Activated CD4-positive, alpha-beta memory T cell treated with anti-CD3 and anti-CD28 coated beads, Interleukin-2, amount 10 ng/mL, durations not matched to agents 7 days and 5 days (primary cell): ENCODE results near the gene PARP1. TPM values are rescaled to one million over a fixed set of nuclear protein-coding genes. Genes with fewer than 3 reads are reported as not detected.

Experiments used
- CTCF ChIA-PET: fragments of 350-600 bp; sonication (Branson Sonifier 250); formaldehyde crosslinking; loops from one replicate; lab custom pipeline; 2021; ENCODE audit warnings: antibody characterized with exemption, inconsistent platforms; lab: Charles Lee
- POLR2A ChIA-PET: fragments of 350-600 bp; sonication (Branson Sonifier 250); formaldehyde crosslinking; loops from one replicate; lab custom pipeline; 2021; ENCODE audit warnings: antibody characterized with exemption; lab: Charles Lee
- DNase-seq: peaks from one replicate; pipeline ENCODE4 v3.0.0-alpha.2; 2020
- H3K27ac Mint-ChIP-seq: one replicate; pipeline ENCODE4 v1.8.0; 2021; ENCODE audit warnings: mild to moderate bottlenecking, mixed read lengths
- H3K27me3 Mint-ChIP-seq: one replicate; pipeline ENCODE4 v1.8.0; 2021; ENCODE audit warnings: mixed read lengths
- H3K36me3 Mint-ChIP-seq: one replicate; pipeline ENCODE4 v1.8.0; 2021; ENCODE audit warnings: low read depth, mixed read lengths
- H3K4me1 Mint-ChIP-seq: one replicate; pipeline ENCODE4 v1.8.0; 2021; ENCODE audit warnings: mixed read lengths
- H3K4me3 Mint-ChIP-seq: one replicate; pipeline ENCODE4 v1.8.0; 2021; ENCODE audit warnings: mild to moderate bottlenecking, mixed read lengths
- H3K9me3 Mint-ChIP-seq: one replicate; pipeline ENCODE4 v1.8.0; 2021; ENCODE audit warnings: mixed read lengths
- total RNA-seq, 2 experiments: library from RNA; stranded (reverse); gene quantifications; one replicate each; pipeline ENCODE4 v1.2.3, GENCODE V29; 2021

PARP1 gene
- total RNA-seq, 2 experiments from 2014 or later = 191 to 194 TPM

DNA sequence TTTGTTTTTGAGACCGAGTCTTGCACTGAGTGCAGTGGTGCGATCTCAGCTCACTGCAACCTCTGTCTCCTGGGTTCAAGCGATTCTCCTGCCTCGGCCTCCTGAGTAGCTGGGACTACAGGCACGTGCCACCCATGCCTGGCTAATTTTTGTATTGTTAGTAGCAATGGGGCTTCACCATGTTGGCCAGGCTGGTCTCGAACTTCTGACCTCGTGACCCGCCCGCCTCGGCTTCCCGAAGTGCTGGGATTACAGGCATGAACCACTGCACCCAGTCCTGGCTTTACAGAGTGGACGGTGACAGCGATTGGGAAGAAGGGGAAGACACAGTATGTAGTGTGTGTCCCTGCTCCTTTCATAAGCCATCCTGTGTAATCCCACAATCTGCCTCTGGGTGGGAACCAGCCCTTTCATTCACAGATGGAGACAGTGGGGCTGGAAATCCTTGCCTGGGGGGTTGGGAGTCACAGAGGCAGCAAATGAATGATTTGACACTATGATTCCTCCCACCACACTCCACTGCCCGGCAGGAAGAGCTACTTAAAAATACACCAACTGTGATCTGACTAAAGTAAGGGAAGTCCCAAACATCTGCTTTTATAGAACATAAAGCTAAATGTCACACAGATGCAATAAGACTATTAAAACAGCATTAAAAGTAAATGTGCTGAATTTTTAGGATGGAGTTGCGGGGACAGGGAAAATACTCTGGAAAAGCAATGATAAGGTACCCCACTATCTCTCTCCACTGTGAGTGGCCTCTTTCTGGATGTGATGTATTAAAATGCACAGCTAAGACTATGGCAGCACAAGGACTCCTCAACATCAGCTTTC is 4.5 kb downstream of the PARP1 start:
- Mint-ChIP-seq H3K27ac (no peak overlapping the region), H3K27me3 (no peaks in the 10 kb centered on the region), H3K4me3 (no peak overlapping the region), H3K4me1 (peaks cover 40% of the 10 kb centered on the region), H3K36me3 (peaks cover 55% of the 10 kb centered on the region), H3K9me3 (no peaks in the 10 kb centered on the region)
- POLR2A ChIA-PET = interaction anchor here (1.1 kb wide), 1 partner anchor 278 kb away, joined by 3 read pairs; no protein-coding TSS in a partner anchor
- no peak for DNase-seq
- CTCF ChIA-PET = interaction anchor here (0.6 to 1.9 kb wide), 5 partner anchors 22 to 205 kb away, joined by 3 to 6 read pairs (median 4); no protein-coding TSS in a partner anchor

DNA sequence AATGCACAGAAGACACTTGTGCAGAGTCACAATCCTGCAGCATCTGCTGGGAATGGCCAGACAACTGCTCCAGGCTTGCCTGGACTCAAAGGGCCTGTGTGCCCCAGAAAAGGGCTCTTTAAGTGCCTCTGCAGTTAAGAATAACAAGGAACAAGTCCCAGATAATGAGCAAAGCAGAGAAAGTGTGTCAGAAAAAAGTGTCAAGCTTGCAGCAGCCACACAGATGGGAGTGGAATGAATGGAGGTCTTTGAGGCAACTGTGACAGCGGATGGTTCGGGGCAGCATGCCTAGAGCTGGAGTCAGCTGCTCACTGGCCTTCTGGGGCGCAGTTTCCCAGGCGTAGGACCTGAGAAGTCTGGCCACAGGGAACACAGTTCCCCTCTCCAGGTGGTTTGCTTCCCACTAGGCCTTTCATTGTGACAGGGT is 5.1 kb downstream of the PARP1 start:
- H3K27me3 Mint-ChIP-seq = no peaks in the 10 kb centered on the region
- ChIA-PET POLR2A (interaction anchor here (1.1 kb wide), 1 partner anchor 277 kb away, joined by 3 read pairs; no protein-coding TSS in a partner anchor), CTCF (interaction anchor here (0.9 to 1.2 kb wide), 2 partner anchors 23 to 202 kb away, joined by 3 to 4 read pairs; no protein-coding TSS in a partner anchor)
- H3K9me3 Mint-ChIP-seq = no peaks in the 10 kb centered on the region
- H3K27ac Mint-ChIP-seq = no peak overlapping the region
- H3K4me3 Mint-ChIP-seq = no peak overlapping the region
- peaks cover 40% of the 10 kb centered on the region for H3K4me1 Mint-ChIP-seq
- no peak for DNase-seq
- H3K36me3 Mint-ChIP-seq = peaks cover 59% of the 10 kb centered on the region

DNA sequence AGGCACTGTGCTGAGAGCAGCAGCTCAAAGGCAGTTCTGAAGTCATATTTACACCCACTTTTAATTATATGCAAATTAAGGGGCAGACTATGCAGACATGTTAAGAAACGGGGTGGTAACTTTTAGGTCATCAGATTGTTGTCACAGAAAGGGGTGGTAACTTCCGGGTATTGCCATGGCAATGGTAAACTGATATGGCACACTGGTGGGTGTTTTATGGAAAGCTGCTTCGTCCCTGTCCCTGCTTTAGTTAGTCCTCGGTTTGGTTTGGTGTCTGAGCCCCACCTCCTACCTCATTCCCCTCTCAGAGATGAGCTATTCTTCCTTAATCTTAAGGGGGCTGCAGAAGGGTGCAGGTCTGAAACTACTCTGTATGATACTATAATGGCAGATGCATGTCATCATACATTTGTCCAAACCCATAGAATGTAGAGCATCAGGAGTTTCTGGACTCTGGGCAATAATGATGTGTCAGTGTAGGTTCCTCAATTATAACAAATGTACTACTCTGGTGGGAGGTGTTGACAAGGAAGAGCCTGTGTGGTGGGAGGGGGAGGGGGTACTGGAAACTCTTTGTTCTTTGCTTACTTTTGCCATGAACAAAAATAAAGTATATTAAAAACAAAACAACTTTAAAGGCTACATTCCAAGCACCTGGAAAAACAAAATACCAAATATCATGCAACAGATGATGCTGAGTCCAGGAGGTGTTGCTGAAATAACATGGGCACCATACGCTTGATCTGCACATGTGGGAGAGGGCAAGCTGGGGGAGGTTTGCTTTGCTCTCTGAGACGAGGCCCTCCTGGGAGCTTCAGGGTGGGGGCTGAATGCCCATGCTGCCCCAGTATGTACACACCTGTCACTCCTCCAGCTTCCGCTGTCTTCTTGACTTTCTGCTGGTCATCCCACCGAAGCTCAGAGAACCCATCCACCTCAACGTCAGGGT is 6.3 kb downstream of the PARP1 start:
- no peaks in the 10 kb centered on the region for H3K27me3 Mint-ChIP-seq
- peaks cover 67% of the 10 kb centered on the region for H3K36me3 Mint-ChIP-seq
- ChIA-PET CTCF (interaction anchor here (1.2 kb wide), 1 partner anchor 201 kb away, joined by 4 read pairs; no protein-coding TSS in a partner anchor), POLR2A (interaction anchor here (1.5 kb wide), 1 partner anchor 12 kb away, joined by 3 read pairs; no protein-coding TSS in a partner anchor)
- peaks cover 42% of the 10 kb centered on the region for H3K4me1 Mint-ChIP-seq
- H3K27ac Mint-ChIP-seq = no peak overlapping the region
- no peaks in the 10 kb centered on the region for H3K9me3 Mint-ChIP-seq
- DNase-seq = no peak
- no peak overlapping the region for H3K4me3 Mint-ChIP-seq

DNA sequence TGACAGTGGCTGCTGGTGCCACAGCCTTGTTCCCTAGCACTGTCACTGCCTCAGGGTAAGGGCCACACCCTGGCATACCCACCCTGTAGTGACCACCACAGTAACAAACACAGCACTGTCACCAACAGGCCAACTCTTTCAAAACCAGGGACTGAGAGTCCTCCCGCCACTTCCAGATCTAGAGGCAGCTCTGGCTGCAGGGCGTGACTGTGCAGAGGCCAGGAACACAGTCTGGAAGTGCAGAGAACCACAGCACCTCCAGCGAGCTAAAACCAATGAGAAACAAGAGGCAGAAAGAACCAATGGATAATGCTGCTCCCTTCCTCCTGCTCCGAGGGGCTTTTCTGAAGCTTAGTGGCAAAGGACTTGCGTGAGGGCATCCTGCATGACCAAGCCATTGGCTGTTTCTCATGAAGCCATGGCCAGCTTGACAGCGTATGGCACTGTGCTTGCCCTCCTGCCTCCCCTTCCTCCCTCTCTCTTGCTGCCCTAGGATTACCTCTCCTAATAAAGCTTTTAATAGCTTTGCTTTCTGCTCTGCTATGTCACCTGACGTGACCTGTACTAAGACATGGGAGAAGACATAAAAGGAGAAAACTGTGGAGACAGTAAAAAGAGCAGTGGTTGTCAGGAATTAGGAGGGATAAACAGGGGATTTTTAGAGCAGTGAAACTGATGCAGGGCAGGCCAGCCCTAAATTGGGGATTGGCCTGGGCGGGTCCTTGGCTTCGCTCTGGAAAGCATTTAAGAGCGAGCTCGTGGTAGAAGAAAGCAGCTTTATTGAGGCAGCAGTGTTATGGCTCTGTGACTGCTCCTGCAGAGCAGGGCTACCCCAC is 7.2 kb downstream of the PARP1 start:
- peaks cover 37% of the 10 kb centered on the region for H3K4me1 Mint-ChIP-seq

DNA sequence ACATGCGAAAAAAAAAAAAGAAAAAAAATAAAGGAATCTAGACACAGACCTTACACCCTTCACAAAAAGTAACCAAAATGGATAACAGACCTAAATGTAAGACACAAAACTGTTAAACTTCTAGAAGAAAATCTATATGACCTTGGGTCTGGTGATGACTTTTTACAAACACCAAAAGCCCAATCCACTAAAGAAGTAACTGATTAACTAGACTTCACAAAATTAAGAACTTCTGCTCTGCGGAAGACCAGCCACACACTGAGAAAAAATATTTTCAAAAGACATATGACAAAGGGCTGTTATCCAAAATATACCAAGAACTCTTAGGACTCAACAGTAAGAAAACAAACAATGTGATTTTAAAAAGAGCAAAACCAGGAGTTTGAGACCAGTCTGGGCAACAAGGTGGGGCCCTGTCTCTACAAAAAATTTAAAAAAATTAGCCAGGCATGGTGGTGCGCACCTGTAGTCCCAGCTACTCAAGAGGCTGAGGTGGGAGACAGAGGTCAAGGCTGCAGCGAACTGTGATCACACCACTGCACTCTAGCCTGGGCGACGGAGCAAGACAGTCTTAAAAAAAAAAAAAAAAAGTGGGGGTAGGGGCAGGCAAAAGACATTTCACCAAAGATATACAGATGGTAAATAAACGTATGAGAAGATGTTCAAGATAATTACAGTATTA is 9.8 kb downstream of the PARP1 start:
- no peaks in the 10 kb centered on the region for H3K27me3 Mint-ChIP-seq
- H3K27ac Mint-ChIP-seq = no peak overlapping the region
- H3K36me3 Mint-ChIP-seq = peaks cover 77% of the 10 kb centered on the region
- ChIA-PET POLR2A (no interaction called here), CTCF (interaction anchor here (0.7 to 3.6 kb wide), 3 partner anchors 10 to 273 kb away, joined by 3 to 18 read pairs (median 4); partner anchors contain the start of gene PARP1)
- H3K9me3 Mint-ChIP-seq = no peaks in the 10 kb centered on the region
- DNase-seq = no peak
- peaks cover 18% of the 10 kb centered on the region for H3K4me1 Mint-ChIP-seq
- no peak overlapping the region for H3K4me3 Mint-ChIP-seq

More for the DNA sequence above, 7.2 kb downstream of the PARP1 start:
- no peak overlapping the region for H3K27ac Mint-ChIP-seq
- no peak for DNase-seq
- H3K36me3 Mint-ChIP-seq = peaks cover 64% of the 10 kb centered on the region
- no peaks in the 10 kb centered on the region for H3K9me3 Mint-ChIP-seq
- no peaks in the 10 kb centered on the region for H3K27me3 Mint-ChIP-seq
- CTCF ChIA-PET = no interaction called here
- no peak overlapping the region for H3K4me3 Mint-ChIP-seq
- POLR2A ChIA-PET = interaction anchor here (1.5 kb wide), 1 partner anchor 11 kb away, joined by 3 read pairs; no protein-coding TSS in a partner anchor

DNA sequence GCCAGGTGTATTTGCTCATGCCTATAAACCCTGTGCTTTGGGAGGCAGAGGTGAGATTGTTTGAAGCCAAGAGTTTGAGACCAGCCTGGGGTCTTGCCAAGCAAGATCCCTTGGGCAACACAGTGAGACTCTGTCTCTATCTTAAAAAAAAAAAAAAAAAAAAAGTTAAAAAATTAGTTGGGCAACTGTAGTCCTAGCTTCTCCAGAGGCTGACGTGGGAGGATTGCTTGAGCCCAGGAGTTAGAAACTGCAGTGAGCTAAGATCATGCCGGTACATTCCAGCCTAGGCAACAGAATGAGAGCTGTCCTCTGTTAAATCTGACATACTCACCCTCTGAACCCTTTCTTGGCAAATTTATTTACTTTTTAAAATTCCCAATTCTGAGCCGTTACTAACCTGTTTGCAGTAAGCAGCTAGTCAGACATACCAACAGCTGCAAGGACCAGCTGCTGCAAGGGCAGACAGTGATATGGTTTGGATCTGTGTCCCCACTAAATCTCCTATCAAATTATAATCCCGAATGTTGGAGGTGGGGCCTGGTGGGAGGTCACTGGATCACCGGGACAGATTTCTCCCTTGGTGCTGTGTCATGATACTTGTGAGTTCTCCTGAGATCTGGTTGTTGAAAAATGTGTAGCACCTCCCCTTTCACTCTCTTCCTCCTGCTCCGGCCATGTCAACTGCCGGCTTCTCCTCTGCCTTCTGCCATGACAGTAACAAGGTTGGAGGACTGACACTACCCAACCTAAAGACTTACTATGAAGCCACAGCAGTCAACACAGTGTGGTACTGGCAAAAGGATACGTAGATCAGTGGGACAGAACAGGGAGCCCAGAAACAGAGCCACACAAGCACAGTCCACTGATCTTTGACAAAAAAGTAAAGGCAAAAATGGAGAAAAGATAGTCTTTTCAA is 10.6 kb downstream of the PARP1 start:
- CTCF ChIA-PET = interaction anchor here (0.6 to 3.6 kb wide), 2 partner anchors 10 to 35 kb away, joined by 3 to 18 read pairs; partner anchors contain the start of gene PARP1
- no peaks in the 10 kb centered on the region for H3K27me3 Mint-ChIP-seq
- no peak for DNase-seq
- H3K4me1 Mint-ChIP-seq = peaks cover 15% of the 10 kb centered on the region
- H3K4me3 Mint-ChIP-seq = no peak overlapping the region
- POLR2A ChIA-PET = no interaction called here
- H3K9me3 Mint-ChIP-seq = no peaks in the 10 kb centered on the region
- peaks cover 78% of the 10 kb centered on the region for H3K36me3 Mint-ChIP-seq
- H3K27ac Mint-ChIP-seq = no peak overlapping the region

DNA sequence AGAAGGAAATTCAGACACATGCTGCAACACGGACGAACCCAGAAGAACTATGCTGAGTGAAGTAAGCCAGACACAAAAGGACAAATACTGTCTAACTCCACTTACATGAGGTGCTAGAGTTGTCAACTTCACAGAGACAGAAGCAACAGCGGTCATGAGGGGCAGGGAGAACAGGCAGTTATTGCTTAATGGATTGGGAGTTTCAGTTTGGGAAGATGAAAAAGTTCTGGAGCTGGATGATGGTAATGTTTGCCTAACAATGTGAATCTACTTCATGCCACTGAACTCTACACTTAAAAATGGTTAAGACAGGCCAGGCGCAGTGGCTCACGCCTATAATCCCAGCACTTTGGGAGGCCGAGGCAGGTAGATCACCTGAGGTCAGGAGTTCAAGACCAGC is 12.1 kb downstream of the PARP1 start:
- no peak overlapping the region for H3K4me3 Mint-ChIP-seq
- CTCF ChIA-PET = interaction anchor here (1.0 to 3.6 kb wide), 2 partner anchors 12 kb away, joined by 3 to 18 read pairs; partner anchors contain the start of gene PARP1
- no peaks in the 10 kb centered on the region for H3K27me3 Mint-ChIP-seq
- no peak for DNase-seq
- POLR2A ChIA-PET = interaction anchor here (7.0 kb wide), 1 partner anchor 10 kb away, joined by 29 read pairs; no protein-coding TSS in a partner anchor
- H3K4me1 Mint-ChIP-seq = peaks cover 9% of the 10 kb centered on the region
- H3K9me3 Mint-ChIP-seq = no peaks in the 10 kb centered on the region
- H3K27ac Mint-ChIP-seq = no peak overlapping the region
- H3K36me3 Mint-ChIP-seq = peaks cover 78% of the 10 kb centered on the region

DNA sequence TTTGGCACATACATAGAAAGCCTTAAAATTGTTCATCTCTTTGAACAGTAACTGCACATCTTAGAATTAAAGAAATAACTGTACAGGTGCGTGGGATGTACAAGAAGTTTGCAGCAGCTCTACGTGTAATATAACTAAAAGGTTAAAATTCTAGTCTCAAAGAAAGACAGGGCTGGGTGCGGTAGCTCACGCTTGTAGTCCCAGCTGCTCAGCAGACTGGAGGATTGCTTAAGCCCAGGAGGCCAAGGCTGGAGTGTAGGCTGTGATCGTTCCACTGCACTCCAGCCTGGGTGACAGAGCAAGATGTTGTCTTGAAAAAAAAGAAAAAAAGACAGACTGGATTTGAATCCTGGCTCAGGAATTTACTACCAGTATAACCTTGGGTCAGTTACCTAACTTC is 13.4 kb downstream of the PARP1 start:
- no peak for DNase-seq
- POLR2A ChIA-PET = interaction anchor here (7.0 kb wide), 1 partner anchor 12 kb away, joined by 29 read pairs; no protein-coding TSS in a partner anchor
- H3K4me3 Mint-ChIP-seq = no peak overlapping the region
- CTCF ChIA-PET = no interaction called here
- peaks cover 76% of the 10 kb centered on the region for H3K36me3 Mint-ChIP-seq
- peaks cover 9% of the 10 kb centered on the region for H3K4me1 Mint-ChIP-seq
- no peak overlapping the region for H3K27ac Mint-ChIP-seq
- no peaks in the 10 kb centered on the region for H3K27me3 Mint-ChIP-seq
- no peaks in the 10 kb centered on the region for H3K9me3 Mint-ChIP-seq

DNA sequence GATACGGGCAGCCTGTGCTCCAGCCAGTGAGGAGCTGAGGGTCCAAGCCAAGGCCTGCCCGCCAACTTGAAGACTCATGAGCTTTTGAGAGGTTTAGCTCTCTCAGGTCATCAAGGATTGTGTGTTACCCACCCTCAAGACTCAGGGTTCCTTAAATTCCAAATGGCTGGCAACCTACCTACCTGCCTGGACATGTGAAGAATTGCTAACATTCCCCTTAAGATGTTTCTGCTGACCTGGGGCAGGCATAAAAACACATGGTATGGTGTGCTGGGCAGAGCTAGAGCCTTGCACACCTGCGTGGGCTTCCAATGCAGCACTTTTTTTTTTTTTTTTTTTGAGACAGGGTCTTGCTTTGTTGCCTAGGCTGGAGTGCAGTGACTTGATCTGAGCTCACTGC is 17.2 kb downstream of the PARP1 start:
- ChIA-PET POLR2A (interaction anchor here (7.0 kb wide), 1 partner anchor 15 kb away, joined by 29 read pairs; no protein-coding TSS in a partner anchor), CTCF (interaction anchor here (2.3 kb wide), 1 partner anchor 16 kb away, joined by 13 read pairs; the partner anchor contains the start of gene PARP1)
- no peak overlapping the region for H3K27ac Mint-ChIP-seq
- peaks cover 84% of the 10 kb centered on the region for H3K36me3 Mint-ChIP-seq
- no peaks in the 10 kb centered on the region for H3K9me3 Mint-ChIP-seq
- no peak overlapping the region for H3K4me3 Mint-ChIP-seq
- peaks cover 5% of the 10 kb centered on the region for H3K4me1 Mint-ChIP-seq
- no peaks in the 10 kb centered on the region for H3K27me3 Mint-ChIP-seq
- DNase-seq = no peak

DNA sequence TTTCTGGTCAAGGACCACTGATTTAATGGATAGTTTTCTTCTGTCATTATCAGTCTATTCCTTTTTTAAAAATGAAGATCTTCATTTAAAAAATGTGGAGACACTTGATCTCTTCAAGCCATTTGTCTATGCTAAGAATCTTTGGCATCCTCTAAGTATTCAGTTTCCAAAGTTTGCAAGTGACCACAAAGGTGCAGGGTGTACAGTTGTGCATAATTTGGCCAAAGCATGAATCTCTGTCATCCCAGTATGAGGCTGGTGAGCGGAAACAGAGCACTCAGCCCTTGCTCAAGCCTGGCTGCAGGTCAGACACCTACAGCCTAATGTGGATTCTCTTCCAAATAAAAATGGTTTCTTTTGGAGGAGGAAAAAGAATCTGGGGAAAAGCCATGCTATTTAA is 19.8 kb downstream of the PARP1 start:
- no peak for DNase-seq
- no peaks in the 10 kb centered on the region for H3K4me1 Mint-ChIP-seq
- no peaks in the 10 kb centered on the region for H3K9me3 Mint-ChIP-seq
- no peak overlapping the region for H3K27ac Mint-ChIP-seq
- peaks cover 89% of the 10 kb centered on the region for H3K36me3 Mint-ChIP-seq
- H3K27me3 Mint-ChIP-seq = no peaks in the 10 kb centered on the region
- no peak overlapping the region for H3K4me3 Mint-ChIP-seq
- ChIA-PET POLR2A (no interaction called here), CTCF (no interaction called here)
